ENCODE measurements around the gene EPHB3.

EPHB3 gene

GRCh38 chr3:184540777-184541681 is 20.6 kb upstream of the EPHB3 start:
- 0 out of 2 replicates have a peak, but pooled peaks have one; percentile 29 for TF ChIP-seq NFIC (IDR thresholded peaks at IDR 0.05)
- no peak for TF ChIP-seq TCF12 (IDR thresholded peaks at IDR 0.05; ENCODE audit: low read depth)
- TF ChIP-seq CREB1 (IDR thresholded peaks at IDR 0.05; ENCODE audit: low read depth), result no peak
- 0 out of 2 replicates have a peak, but pooled peaks have one; percentile 27 for TF ChIP-seq MAX (IDR thresholded peaks at IDR 0.05)
- TF ChIP-seq RAD21 (IDR thresholded peaks at IDR 0.05; ENCODE audit: low read depth), result peak; percentile 95
- TF ChIP-seq REST (IDR thresholded peaks at IDR 0.05; ENCODE audit: low read depth), result no peak
- TF ChIP-seq FOXM1 (IDR thresholded peaks at IDR 0.05; ENCODE audit: borderline replicate concordance, low read depth), result no peak

- TF ChIP-seq ZBTB7A (IDR thresholded peaks at IDR 0.05; ENCODE audit: low read depth) (no peak), NFIC (IDR thresholded peaks at IDR 0.05) (no peak), USF1 (IDR thresholded peaks at IDR 0.05) (no peak), TEAD4 (IDR thresholded peaks at IDR 0.05) (no peak), EGR1 (IDR thresholded peaks at IDR 0.05) (no peak), TCF12 (IDR thresholded peaks at IDR 0.05; ENCODE audit: low read depth) (no peak), CREB1 (IDR thresholded peaks at IDR 0.05; ENCODE audit: low read depth) (no peak), REST (IDR thresholded peaks at IDR 0.05; ENCODE audit: low read depth) (no peak), CEBPB (IDR thresholded peaks at IDR 0.05) (no peak), TAF1 (IDR thresholded peaks at IDR 0.05; ENCODE audit: low read depth) (no peak)
These were observed 19.6 kb upstream of the EPHB3 start for GRCh38 chr3:184541886-184542562.

GRCh38 chr3:184542577-184542976 is 19.0 kb upstream of the EPHB3 start:
- TF ChIP-seq YY1 (IDR thresholded peaks at IDR 0.05; ENCODE audit: low read depth) (no peak), CREB1 (IDR thresholded peaks at IDR 0.05; ENCODE audit: low read depth) (no peak), CEBPB (IDR thresholded peaks at IDR 0.05) (no peak), TEAD4 (IDR thresholded peaks at IDR 0.05) (no peak), RAD21 (IDR thresholded peaks at IDR 0.05; ENCODE audit: low read depth) (no peak), EP300 (IDR thresholded peaks at IDR 0.05; ENCODE audit: borderline replicate concordance) (no peak), TAF1 (IDR thresholded peaks at IDR 0.05; ENCODE audit: low read depth) (no peak), USF1 (IDR thresholded peaks at IDR 0.05) (no peak)

GRCh38 chr3:184543256-184543655 is 18.3 kb upstream of the EPHB3 start:
- TF ChIP-seq FOXM1 (IDR thresholded peaks at IDR 0.05; ENCODE audit: borderline replicate concordance, low read depth) (no peak), CEBPB (IDR thresholded peaks at IDR 0.05) (no peak), EP300 (IDR thresholded peaks at IDR 0.05; ENCODE audit: borderline replicate concordance) (no peak), USF1 (IDR thresholded peaks at IDR 0.05) (no peak)

- TF ChIP-seq NFIC (IDR thresholded peaks at IDR 0.05) (no peak), RAD21 (IDR thresholded peaks at IDR 0.05; ENCODE audit: low read depth) (peak; percentile 97), EP300 (IDR thresholded peaks at IDR 0.05; ENCODE audit: borderline replicate concordance) (peak; percentile 21; the same call in 1 of the 2 replicates), REST (IDR thresholded peaks at IDR 0.05; ENCODE audit: low read depth) (no peak), MAX (IDR thresholded peaks at IDR 0.05) (no peak)
These were observed 17.6 kb upstream of the EPHB3 start for GRCh38 chr3:184543843-184544512.
